Measurements from ENCODE around the gene ADIPOR2. TPM values are rescaled to one million over a fixed set of nuclear protein-coding genes. Genes with fewer than 3 reads are reported as not detected.

ADIPOR2 gene
- polyA plus RNA-seq, 3 donors: 3.9 to 14.6 (median 6.2) TPM

- peak overlapping the region in 1 of 2 donors; percentile 17 for H3K27ac ChIP-seq (ENCODE audit: low read depth in 1 of 2, low read length in 2 of 2)
- H3K4me2 ChIP-seq (replicated peaks; ENCODE audit: extremely low read depth, low read length, poor library complexity, severe bottlenecking): peak overlapping the region; percentile 15
- Mint-ChIP-seq H3K4me1 (peaks cover 47% of the 10 kb centered on the region), H3K9me3 (peaks cover 0 to 3% (median 2%) of the 10 kb centered on the region in 7 donors), H3K4me3 (peak overlapping the region in 1 of 2 donors; percentile 7), H3K27ac (peak overlapping the region in 6 of 7 donors; percentile 4 to 62 (median 34)), H3K36me3 (peaks cover 0 to 1% of the 10 kb centered on the region in 2 donors), H3K27me3 (ENCODE audit: low read depth in 3 of 3) (peaks cover 0 to 2% (median 1%) of the 10 kb centered on the region in 3 donors)
- H2AFZ ChIP-seq (ENCODE audit: insufficient read depth, low read depth, low read length, poor library complexity, severe bottlenecking): peak overlapping the region; percentile 69
- no peaks in the 10 kb centered on the region for H3K79me2 ChIP-seq (ENCODE audit: insufficient read depth, low read length)
- DNase-seq: peak in 1 of 3 donors; percentile 16
- no CpG with 5 or more reads among the region's 2 CpGs for WGBS (ENCODE audit: insufficient coverage)
- H3K9ac ChIP-seq (ENCODE audit: insufficient read depth, low read length, poor library complexity, severe bottlenecking): no peak overlapping the region
- H3K27me3 ChIP-seq (ENCODE audit: control insufficient read depth in 2 of 2, insufficient read depth in 2 of 2, low read length in 2 of 2): no peaks in the 10 kb centered on the region
- H3K4me1 ChIP-seq (ENCODE audit: control insufficient read depth in 1 of 2, insufficient read depth in 2 of 2, low read length in 2 of 2): peaks cover 36 to 40% of the 10 kb centered on the region in 2 donors
- H3K36me3 ChIP-seq (replicated peaks in 1 of 2; ENCODE audit: control insufficient read depth in 1 of 2, insufficient read depth in 2 of 2, low read length in 2 of 2): no peaks in the 10 kb centered on the region
- no peak for TF ChIP-seq CTCF (IDR thresholded peaks at IDR 0.05)
- no peaks in the 10 kb centered on the region for H4K20me1 ChIP-seq (ENCODE audit: insufficient read depth, low read length)
- no peaks in the 10 kb centered on the region for H3K9me3 ChIP-seq (replicated peaks in 1 of 2; ENCODE audit: control insufficient read depth in 1 of 2, insufficient read depth in 1 of 2, low read length in 2 of 2)
- intact Hi-C loops (cut with micrococcal nuclease): no loop called here
- H3K4me3 ChIP-seq (replicated peaks in 1 of 3; ENCODE audit: low read depth in 2 of 3, low read length in 3 of 3): no peak overlapping the region
These were observed 24.1 kb upstream of the ADIPOR2 start for GRCh38 chr12:1666685-1667162.

GRCh38 chr12:1668833-1669543 is 21.9 kb upstream of the ADIPOR2 start:
- Histone ChIP-seq H3K79me2 (ENCODE audit: insufficient read depth, low read length) (no peaks in the 10 kb centered on the region), H3K4me3 (replicated peaks in 1 of 3; ENCODE audit: low read depth in 2 of 3, low read length in 3 of 3) (peak overlapping the region in 2 of 3 experiments; percentile 4 to 67), H3K9ac (ENCODE audit: insufficient read depth, low read length, poor library complexity, severe bottlenecking) (peak overlapping the region; percentile 31), H3K27ac (ENCODE audit: low read depth in 1 of 2, low read length in 2 of 2) (peak overlapping the region; percentile 28 to 76), H3K27me3 (ENCODE audit: control insufficient read depth in 2 of 2, insufficient read depth in 2 of 2, low read length in 2 of 2) (no peaks in the 10 kb centered on the region), H3K9me3 (replicated peaks in 1 of 2; ENCODE audit: control insufficient read depth in 1 of 2, insufficient read depth in 1 of 2, low read length in 2 of 2) (no peaks in the 10 kb centered on the region), H3K36me3 (replicated peaks in 1 of 2; ENCODE audit: control insufficient read depth in 1 of 2, insufficient read depth in 2 of 2, low read length in 2 of 2) (no peaks in the 10 kb centered on the region), H3K4me2 (replicated peaks; ENCODE audit: extremely low read depth, low read length, poor library complexity, severe bottlenecking) (peak overlapping the region; percentile 72), H4K20me1 (ENCODE audit: insufficient read depth, low read length) (no peaks in the 10 kb centered on the region), H2AFZ (ENCODE audit: insufficient read depth, low read depth, low read length, poor library complexity, severe bottlenecking) (peak overlapping the region; percentile 75), H3K4me1 (ENCODE audit: control insufficient read depth in 1 of 2, insufficient read depth in 2 of 2, low read length in 2 of 2) (peaks cover 36 to 40% of the 10 kb centered on the region in 2 donors)
- H3K27ac Mint-ChIP-seq: peak overlapping the region; percentile 59 to 92 (median 83)
- peak; percentile 76 to 87 (median 87) for DNase-seq
- H3K4me1 Mint-ChIP-seq: peaks cover 46% of the 10 kb centered on the region
- H3K27me3 Mint-ChIP-seq (ENCODE audit: low read depth in 3 of 3): peaks cover 0 to 1% (median 0%) of the 10 kb centered on the region in 3 donors
- 2% methylated on average over 13 of the region's 18 CpGs for WGBS (ENCODE audit: insufficient coverage)
- peak overlapping the region; percentile 65 to 89 for H3K4me3 Mint-ChIP-seq
- H3K36me3 Mint-ChIP-seq: peaks cover 0 to 1% of the 10 kb centered on the region in 2 donors
- no peak for TF ChIP-seq CTCF (IDR thresholded peaks at IDR 0.05)
- intact Hi-C loops (cut with micrococcal nuclease): no loop called here
- peaks cover 0 to 3% (median 0%) of the 10 kb centered on the region in 7 donors for H3K9me3 Mint-ChIP-seq
